ENCODE data around the gene CTU2.
A peak's percentile ranks its signal among the peaks of the same experiment; 100 is the strongest.

Gene CTU2

DNA sequence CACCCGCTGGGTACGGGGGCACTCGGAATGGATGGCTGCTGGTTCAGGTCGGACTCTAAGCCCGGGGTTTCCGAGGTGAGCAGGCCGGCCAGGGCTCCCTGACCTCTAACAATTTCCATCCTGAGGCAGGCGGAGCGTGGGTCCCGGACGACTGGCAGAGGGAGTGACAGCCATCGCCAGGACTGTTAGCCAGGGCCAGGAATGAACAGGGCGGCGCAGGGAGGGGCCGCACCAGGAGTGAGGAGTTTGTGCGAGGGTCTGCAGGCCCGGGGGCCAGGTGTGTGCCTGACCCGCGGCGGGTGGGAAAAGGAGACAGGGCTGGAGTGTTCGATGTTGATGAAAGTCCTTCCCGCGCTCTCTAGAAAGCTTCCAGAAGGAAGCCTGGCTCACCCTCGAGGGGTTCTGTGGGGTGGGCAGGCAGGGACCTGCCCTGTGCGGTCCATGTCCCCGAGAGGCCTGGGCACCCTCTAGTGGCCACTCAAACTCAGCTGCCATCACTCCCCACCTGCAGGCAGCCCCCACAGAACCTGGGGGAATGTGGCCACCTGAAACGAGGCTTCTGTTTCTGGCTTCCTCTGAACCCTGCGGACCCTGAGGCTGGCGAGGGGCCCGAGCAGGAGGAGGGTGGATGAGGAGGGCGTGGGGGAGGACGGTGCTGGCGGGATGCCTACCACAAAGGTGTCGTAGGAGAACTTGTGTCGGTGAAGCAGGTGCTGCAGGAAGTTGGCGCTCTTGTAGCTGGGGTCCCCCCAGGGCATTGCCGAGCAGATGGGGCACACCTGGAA is 8.3 kb upstream of the CTU2 start:
- peak; percentile 58 for DNase-seq

GRCh38 chr16:88698646-88699045 is 7.7 kb upstream of the CTU2 start:
- DNase-seq, result no peak

GRCh38 chr16:88699180-88699579 is 7.1 kb upstream of the CTU2 start:
- DNase-seq, result no peak

DNA sequence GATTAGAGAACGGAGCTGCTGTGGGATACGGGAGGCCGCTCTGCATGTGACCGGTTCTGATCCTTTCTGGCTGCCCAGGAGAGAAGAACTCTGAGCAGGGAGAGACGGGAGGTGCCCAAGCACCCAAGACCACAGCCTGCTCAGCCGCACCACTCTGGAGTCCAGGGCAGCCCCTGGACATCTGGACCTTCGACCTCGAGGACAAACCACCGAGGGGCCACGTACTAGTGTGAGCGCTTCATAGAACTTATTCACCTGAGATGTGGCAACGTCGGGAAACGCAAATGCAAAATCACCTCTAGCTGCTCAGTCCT is 6.0 kb upstream of the CTU2 start:
- DNase-seq, result no peak

DNA sequence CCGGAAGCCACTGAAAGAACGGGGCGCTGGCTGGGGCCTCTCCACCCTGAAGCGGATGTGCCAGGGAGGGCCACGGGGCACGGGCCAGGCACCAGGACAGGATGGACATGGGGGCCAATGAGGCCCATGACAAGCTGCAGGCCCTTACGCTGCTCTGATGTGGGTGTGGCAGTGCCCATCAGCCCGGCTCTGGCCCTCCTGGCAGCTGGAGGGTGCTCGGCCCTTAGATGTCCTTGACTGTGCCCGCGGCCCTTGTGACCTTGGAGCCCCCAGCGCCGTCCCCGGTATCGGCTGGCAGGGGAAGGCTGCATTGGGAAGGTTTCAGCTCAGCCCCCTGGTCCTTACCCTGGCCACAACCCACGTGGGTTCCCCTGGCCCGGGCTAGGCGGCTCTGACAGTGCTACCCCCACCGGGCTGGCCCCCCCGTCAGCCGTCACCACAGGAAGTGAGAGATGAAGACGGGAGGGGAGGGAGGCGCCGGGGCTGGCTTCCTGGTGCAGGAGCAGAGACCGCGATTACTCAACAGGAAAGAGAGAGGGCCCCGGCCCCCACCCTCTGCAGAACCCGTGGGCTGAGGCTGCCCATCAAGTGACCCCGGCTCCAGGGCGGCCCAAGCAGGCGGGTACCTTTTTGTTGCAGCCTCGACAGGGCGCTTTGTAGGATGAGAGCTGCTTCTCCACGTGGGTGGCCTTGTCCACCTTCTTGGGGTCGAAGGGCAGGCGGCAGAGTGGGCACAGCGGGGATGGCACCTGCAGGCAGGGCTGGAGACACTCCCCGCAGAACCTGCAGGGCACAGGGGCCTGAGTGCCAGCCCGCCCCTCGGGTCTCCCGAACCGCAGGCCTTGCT is 5.4 kb upstream of the CTU2 start:
- peak; percentile 97 for DNase-seq

GRCh38 chr16:88701581-88702370 is 4.5 kb upstream of the CTU2 start:
- peak; percentile 46 for DNase-seq

DNA sequence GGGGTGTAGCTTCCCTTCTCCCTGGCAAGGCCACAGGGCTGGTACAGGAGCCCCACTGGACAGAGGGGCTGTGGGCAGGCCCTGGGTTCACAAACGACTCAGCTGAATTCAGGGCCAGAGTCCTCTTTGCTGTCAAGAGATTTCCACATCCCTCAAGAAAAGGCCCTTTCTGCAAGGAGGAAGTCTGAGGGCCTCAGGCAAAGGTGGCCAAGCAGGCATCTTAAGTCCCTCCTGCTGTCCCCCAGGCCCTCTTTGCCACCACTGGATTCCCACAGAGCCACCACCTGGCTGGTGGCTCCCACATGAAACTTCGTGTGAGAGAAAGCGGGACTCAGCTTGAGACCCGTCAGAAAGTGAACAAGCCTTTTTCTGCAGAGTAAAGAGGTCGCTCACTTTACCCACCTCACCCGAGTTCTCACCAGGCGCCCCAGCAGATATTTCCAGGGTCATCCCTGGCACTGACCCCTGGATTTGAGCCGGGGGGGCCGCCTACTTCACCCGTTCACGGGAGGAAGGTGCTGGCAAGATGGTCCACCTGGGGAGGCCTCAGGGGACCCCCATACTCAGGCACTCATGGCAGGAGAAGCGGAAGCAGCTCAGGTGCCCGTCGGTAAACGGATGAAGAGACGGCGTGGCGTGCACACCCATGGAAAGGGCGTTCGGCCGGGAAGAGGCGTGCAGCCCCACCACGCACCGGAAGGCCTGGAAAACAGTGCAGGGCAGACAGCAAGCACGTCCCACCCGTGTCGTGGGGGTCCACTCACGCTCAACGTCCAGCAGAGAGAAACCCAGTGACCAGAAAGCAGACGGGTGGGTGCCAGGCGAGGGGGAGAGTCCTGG is 3.7 kb upstream of the CTU2 start:
- peak; percentile 48 for DNase-seq

- DNase-seq, result peak; percentile 88
Observed at GRCh38 chr16:88703486-88704309, 2.6 kb upstream of the CTU2 start.

DNA sequence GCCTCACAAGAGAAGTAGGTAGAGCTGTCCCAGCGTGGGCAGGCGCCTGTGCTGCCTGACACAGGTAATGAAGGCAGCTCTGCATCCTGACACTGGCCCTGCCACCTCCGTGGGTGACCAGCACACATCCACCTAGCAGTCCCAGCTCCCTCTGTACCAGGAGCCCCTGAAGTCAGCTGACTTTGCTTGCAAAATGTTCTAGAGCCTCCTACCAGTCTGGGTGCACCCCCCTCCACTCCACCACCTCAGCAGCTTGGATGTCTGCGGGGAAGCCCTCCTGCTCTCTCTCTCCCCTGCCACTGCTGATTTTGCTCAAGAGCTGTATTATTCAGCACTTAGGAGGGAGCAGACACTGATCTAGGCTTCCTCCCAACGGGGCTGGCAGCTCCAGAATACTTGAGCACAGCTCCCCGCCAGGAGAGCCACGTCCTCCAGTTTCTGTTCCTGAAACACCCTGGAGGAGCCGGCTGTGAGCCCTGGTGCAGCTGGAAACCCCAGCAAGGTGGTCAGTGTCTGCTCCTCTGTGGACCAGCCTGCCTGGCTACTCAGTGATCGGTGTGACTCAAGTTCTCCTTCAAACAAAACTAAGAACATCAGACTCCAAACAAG is 1.1 kb upstream of the CTU2 start:
- DNase-seq, result peak; percentile 59

GRCh38 chr16:88705801-88706228 is 488 bp upstream of the CTU2 start:
- DNase-seq, result peak; percentile 34

GRCh38 chr16:88706965-88707826 is 893 bp downstream of the CTU2 start:
- no peak for DNase-seq

DNA sequence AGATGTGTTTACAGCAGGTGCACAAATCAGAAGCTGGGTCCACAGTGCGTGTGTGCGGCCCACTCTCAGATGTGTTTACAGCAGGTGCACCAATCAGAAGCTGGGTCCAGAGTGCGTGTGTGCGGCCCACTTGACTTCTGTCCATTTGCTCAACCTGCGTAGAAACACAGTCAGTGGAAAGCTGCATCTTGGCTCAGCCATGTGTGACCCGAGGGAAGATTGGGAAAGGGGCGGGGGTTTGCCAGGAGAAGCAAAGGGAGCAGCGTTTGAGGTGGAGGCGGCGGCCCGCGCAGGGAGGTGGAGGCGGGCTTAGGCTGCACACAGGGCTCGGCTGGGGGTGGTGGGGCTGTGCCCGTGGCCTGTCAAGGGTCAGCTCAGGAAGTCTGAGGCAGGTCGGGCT is 4.3 kb downstream of the CTU2 start:
- no peak for DNase-seq

- DNase-seq, result no peak
Observed at GRCh38 chr16:88711750-88712340, 5.5 kb downstream of the CTU2 start.

DNA sequence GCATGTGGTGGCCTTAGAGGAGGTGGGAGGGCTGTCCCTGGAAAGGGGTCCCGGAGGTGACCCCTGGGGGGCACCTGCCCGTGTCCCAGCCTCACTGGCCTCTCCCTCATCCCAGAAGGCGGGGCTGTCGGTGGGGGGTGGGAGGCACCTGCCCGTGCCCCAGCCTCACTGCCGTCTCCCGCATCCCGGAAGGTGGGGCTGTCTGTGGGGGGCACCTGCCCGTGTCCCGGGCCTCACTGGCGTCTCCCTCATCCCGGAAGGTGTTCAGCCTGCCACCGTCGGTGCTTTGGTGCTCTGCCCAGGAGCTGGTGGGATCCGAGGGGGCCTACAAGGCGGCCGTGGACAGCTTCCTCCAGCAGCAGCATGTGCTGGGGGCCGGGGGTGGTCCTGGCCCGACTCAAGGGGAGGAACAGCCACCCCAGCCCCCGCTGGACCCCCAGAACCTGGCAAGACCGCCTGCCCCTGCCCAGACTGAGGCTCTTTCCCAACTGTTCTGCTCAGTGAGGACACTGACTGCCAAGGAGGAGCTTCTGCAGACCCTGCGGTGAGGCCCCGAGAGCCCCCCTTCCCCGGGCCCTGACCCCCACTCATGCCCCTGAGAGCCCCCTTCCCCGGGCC is 6.2 kb downstream of the CTU2 start:
- no peak for DNase-seq

GRCh38 chr16:88713054-88713453 is 6.8 kb downstream of the CTU2 start:
- DNase-seq, result no peak

DNA sequence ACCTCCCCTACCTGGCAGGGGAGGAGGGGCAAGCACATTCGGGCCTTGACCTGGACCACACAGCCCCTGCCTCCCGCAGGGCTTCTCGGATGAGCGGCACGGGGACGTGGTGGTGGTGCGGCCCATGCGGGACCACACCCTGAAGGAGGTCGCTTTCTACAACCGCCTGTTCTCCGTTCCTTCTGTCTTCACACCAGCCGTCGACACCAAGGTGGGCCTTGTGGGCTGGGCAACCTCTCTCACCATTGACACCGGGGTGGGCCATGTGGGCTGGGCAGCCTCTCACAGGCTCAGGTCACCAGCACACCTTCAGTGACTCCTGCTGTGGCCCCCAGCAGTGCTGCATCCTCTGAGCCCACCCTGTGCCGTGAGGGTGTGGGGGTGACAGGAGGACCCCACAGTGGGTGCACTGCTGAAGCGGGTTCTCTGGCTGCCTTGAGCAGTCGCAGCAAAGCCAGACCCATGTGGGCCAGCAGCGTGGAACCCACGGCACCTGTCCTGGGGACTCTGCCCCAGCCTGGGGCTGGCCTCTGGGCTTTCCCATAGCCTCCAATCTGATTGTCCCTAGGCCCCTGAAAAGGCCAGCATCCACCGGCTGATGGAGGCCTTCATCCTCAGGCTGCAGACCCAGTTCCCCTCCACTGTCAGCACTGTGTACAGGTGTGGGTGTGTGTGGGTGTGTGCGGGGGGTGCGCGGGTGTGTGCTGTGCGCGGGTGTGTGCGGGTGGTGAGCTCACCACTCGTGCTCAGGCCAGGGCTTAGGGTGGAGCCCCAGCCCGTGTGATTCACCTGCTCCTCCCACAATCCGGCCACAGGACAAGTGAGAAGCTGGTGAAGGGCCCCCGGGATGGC is 7.5 kb downstream of the CTU2 start:
- no peak for DNase-seq

DNA sequence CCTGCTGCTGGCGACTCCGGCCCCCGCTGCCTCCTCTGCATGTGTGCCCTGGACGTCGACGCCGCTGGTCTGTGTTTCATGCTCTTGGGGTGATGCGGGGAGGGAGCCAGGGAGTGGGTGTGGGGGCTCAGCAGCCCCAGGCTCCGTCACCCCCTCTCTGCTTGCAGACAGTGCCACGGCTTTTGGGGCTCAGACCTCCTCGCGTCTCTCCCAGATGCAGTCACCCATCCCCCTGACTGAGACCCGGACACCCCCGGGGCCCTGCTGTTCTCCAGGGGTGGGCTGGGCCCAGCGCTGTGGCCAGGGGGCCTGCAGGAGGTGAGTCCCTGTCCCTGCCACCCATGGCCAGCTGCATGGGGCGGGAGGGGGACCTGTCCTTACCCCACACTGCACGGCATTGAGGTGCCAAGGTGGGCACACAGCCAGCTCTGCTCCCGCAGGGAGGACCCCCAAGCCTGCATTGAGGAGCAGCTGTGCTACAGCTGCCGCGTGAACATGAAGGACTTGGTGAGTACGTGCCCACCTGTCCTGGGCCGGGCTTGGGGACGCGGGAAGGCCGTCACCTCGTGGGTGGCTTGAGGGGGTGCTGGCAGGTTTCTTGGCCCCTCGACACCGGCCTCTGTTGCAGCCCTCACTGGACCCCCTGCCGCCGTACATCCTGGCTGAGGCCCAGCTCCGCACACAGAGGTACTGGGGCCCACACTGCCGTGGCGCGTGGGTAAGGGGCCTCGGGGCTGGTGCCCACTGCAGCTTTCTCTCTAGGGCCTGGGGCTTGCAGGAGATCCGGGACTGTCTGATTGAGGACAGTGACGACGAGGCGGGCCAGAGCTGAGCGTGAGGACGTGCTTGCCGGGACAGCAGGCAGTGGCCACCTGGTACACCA is 8.4 kb downstream of the CTU2 start:
- no peak for DNase-seq
